Astrocyte of the spinal cord (primary cell): ENCODE results near the gene CACNA1F.

Experiments used
- DNase-seq: peaks from one replicate; pipeline ENCODE4 v3.0.0; 2011; ENCODE audit warnings: low read depth, low spot score
- H3K4me3 ChIP-seq: 2 replicates; pipeline ENCODE4 v1.5.1; 2011; ENCODE audit warnings: low read depth, mild to moderate bottlenecking, low read length, moderate library complexity
- in situ Hi-C: cut with HindIII; loops from 2 replicates; pipeline ENCODE4 v1.10.0; 2017; ENCODE audit warnings: low sequenced_read_pairs
- TF ChIP-seq, protein P1 (sequence below): IDR thresholded peaks from 2 replicates; pipeline ENCODE4 v1.5.1; 2012; ENCODE audit warnings: low read depth, mild to moderate bottlenecking, low read length, inconsistent platforms

Gene CACNA1F

DNA sequence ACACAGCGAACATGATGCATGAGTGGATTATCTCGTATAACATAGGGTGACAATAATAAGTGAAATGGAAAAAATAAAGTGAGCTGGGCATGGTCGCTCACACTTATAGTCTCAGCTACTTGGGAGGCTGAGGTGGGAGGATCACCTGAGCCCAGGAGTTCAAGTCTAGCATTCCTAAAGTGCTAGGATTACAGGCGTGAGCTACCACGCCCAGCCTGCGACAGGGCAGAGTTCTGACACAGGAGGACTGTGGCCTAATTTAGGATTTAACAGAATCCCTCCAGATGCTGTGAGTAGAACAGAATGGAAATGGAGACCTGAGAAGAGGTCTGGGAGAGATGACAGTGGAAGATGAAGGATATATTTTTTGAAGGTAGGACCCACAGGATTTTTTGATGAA, 43.5 kb downstream of the CACNA1F start:
- H3K4me3 ChIP-seq, result no peak overlapping the region
- no peak for DNase-seq
- in situ Hi-C loops, result no loop called here
- TF ChIP-seq, protein P1, sequence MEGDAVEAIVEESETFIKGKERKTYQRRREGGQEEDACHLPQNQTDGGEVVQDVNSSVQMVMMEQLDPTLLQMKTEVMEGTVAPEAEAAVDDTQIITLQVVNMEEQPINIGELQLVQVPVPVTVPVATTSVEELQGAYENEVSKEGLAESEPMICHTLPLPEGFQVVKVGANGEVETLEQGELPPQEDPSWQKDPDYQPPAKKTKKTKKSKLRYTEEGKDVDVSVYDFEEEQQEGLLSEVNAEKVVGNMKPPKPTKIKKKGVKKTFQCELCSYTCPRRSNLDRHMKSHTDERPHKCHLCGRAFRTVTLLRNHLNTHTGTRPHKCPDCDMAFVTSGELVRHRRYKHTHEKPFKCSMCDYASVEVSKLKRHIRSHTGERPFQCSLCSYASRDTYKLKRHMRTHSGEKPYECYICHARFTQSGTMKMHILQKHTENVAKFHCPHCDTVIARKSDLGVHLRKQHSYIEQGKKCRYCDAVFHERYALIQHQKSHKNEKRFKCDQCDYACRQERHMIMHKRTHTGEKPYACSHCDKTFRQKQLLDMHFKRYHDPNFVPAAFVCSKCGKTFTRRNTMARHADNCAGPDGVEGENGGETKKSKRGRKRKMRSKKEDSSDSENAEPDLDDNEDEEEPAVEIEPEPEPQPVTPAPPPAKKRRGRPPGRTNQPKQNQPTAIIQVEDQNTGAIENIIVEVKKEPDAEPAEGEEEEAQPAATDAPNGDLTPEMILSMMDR, result no peak

DNA sequence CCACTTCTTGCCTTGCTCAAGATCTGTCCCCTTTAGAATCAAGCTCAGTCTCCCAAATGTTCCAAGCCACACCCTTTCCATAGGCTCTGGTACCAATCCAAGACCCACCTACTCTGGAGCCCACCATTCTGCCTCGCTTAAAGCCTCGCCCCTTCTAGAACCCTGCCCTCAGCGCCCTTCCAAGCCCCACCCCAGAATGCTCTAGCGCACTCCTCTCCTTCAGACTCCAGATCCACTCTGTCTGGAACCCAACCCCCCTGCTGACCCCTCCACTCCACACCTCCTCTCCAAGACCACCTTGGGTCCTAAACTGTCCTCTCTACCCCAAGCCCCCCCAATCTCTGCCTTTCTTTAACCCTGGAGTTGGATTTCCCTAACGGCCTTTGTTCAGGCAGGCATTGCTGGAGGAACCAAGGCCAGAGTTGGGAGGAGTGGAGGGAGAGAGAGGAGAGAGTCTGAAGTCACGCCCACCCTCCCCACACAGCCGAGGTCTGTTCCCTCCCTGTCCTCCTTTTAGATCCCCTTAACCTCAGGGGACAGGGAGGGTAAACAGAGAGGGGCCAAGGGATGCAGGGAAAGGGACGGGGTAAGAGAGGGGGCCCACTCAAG, 44.6 kb downstream of the CACNA1F start:
- DNase-seq, result no peak
- TF ChIP-seq, protein P1, result no peak
- no peak overlapping the region for H3K4me3 ChIP-seq
- in situ Hi-C loops, result no loop called here

DNA sequence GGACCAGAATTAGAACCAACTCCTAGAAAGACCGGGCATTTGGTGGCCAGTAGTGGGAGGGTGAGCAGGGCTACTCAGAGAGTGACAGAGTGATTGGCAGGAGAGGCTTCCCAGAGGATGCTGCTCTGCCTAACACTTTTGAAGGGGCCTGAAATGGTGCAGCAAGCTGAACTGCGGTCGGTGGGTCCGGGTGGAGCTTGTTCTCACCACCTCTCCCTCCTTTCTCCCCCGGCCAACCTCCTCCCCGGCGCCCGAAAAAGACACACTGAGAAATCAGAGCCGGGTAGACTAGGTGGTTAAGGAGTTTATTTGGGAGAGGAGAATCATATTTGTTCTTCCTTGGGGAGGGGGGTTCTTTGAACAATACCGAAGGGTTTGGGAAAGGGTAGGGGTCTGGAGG, 45.6 kb downstream of the CACNA1F start:
- TF ChIP-seq, protein P1, result no peak
- H3K4me3 ChIP-seq, result no peak overlapping the region
- no peak for DNase-seq
- in situ Hi-C loops, result no loop called here

DNA sequence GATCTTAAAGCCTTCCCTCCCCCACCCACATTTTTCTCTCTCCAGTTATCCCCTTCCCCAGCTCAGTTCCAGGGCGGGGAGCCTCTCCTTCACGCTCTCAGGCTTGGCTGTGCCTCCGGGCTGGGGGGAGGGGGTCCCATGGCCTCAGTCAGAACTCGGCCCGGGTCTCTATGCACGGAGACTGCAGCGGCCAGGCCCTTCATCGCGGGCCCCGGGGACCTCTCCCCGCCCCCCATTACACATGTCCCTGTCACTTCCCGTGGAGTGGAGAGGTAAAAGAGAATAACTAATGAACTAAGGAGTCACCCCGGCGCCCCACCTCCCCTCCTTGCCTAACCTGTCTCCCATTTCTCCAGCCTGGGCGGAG, 46.1 kb downstream of the CACNA1F start:
- in situ Hi-C loops, result no loop called here
- TF ChIP-seq, protein P1, result no peak
- no peak for DNase-seq
- H3K4me3 ChIP-seq, result no peak overlapping the region

DNA sequence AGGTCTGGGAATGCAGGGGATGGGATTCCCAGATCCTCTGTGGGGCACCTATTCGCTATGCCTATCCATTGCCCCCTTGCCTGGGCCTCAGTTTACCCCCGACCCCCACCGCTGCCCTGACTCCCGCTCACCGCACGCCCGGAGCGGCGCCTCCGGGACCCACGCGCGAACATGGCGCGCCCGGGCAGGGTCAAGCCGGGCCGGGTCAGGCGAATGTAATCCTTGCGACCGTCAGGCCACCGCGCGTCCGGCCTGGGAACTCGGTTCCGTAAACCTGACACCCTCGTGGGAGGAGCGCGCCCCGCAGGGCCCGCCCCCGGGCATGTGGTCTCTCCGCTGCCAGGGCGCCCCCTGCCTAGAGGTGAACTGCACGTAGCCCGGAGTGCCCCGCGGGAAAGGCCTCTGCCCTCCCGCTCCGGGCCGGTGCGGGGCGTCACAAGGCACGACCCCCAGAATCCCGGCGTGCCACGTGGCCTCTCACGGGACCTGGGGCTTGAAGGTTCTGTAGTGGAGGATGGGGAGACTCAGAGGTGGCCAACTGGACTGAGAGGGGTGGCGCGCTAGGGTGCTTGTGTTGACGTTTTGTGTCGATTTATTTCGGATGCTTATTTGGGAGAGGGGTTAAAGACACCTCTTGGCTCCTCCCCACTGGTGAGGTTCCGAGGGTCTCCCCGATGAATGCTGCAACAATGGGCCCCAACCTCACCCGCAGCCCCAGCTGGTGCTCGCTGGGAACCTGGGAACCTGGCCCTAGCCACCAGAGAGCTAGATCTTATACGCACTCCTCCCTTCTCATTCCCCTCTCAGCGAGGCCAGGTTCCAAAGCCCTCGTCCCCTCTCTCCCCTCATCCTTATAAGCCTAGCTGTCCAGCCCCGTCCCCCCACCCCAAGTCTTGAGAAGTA, 46.8 kb downstream of the CACNA1F start, which contains the start of gene PRICKLE3:
Gene PRICKLE3, minus strand, starts transcription at position 249 of the 903 bp plus-strand sequence. Its CDS starts 76 bp downstream, at position 173.
- TF ChIP-seq, protein P1, result peak; percentile 30
- peak; percentile 24 for DNase-seq
- peak within 1 kb of the TSS; percentile 54 for H3K4me3 ChIP-seq
- in situ Hi-C loops, result no loop called here

DNA sequence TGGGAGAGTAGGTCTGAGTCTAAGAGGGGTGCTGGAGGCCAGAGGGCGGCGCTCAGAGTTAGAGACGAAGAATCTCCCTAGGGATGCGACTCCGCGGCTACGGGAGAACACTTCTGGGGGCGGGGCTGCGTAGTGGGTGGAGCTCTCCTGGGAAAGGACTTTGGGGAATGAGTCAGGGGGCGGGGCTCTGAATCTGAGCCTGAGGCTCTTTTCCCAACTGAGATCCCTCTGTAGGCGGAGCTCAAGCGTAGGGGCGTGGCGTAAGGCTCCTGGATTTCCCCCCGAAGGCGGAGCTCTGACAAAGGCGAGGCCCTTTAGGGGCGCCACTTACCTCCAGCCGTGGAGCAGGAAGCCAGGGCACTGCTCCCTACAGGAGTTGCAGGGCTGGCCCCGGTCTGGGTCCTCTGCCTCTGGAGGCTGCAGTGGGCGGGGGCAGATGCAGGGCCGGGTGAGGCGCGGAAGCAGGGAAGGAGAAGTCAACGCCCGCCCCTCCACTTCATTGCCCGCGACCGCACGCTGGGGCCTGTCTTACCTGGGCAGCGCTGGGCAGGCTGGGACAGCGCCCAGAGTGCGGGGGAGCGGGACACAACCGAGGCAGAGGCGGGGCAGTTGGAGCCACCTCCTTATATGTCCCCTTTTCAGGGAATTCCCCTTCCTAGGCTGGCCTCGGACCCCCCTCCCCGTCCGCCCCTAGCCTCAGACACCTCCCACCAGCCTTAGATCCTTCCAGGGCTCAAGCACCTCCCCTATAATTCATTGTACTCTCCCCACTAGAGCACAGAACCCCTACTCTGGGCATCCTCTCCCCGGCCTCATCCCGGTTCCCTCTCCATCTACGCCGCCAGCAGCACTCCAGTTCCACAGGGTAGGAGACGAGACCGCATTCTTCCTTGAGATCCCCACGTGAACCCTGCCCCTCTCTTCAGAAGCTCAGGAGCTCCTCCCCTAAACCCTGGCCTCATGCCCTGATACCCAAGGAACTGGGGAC, 48.6 kb downstream of the CACNA1F start:
- peak overlapping the region; percentile 31 for H3K4me3 ChIP-seq
- TF ChIP-seq, protein P1, result no peak
- peak; percentile 85 for DNase-seq
- in situ Hi-C loops, result no loop called here
